Astrocyte of the spinal cord (primary cell): ENCODE results near the gene ADIPOR2.

Experiments
- DNase-seq: peaks from one replicate; pipeline ENCODE4 v3.0.0; 2011; ENCODE audit warnings: low read depth, low spot score
- H3K4me3 ChIP-seq: 2 replicates; pipeline ENCODE4 v1.5.1; 2011; ENCODE audit warnings: low read depth, mild to moderate bottlenecking, low read length, moderate library complexity
- CTCF ChIP-seq: IDR thresholded peaks from 2 replicates; pipeline ENCODE4 v1.5.1; 2012; ENCODE audit warnings: low read depth, mild to moderate bottlenecking, low read length, inconsistent platforms
- in situ Hi-C: cut with HindIII; loops from 2 replicates; pipeline ENCODE4 v1.10.0; 2017; ENCODE audit warnings: low sequenced_read_pairs

The ADIPOR2 gene

DNA sequence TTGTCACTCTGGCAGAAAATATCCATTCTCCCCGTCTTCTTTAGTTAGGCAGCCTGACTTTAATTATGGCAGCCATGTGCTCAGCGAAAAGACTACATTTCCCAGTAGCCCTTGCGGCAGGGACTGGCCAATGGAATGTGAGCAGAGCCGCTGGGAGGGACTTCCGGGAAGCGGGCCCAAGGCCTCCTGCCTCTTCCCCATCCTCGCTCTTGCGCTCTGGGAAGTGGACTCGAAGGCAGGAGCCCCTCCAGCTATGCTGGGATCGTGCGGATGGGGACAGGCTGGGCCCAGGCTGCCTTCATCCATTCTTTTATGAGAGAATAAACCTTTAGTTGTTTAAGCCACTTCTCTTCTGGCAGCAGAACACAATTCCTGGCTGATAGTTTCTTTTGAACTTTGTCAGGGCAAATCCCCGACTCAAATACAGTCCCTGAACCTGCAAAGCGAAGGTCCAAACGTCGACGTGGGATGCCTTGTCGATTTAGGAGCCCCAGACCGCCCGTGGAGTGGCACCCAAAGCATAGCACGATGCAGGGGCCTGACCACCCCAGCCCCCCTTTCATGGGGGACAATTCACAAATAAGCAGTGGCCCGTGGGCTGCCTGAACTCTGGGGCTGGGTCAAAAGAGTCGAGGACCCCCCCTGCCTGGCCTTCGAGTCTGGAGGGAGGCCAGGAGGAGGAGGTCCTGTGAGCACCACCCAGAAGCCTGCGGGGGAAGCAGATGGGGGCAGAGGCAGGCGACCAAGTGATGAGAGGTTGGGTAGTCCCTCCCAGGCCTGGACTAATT is 113.9 kb downstream of the ADIPOR2 start:
- H3K4me3 ChIP-seq, result no peak overlapping the region
- DNase-seq, result peak; percentile 85
- in situ Hi-C loops, result no loop called here
- no peak for TF ChIP-seq CTCF

DNA sequence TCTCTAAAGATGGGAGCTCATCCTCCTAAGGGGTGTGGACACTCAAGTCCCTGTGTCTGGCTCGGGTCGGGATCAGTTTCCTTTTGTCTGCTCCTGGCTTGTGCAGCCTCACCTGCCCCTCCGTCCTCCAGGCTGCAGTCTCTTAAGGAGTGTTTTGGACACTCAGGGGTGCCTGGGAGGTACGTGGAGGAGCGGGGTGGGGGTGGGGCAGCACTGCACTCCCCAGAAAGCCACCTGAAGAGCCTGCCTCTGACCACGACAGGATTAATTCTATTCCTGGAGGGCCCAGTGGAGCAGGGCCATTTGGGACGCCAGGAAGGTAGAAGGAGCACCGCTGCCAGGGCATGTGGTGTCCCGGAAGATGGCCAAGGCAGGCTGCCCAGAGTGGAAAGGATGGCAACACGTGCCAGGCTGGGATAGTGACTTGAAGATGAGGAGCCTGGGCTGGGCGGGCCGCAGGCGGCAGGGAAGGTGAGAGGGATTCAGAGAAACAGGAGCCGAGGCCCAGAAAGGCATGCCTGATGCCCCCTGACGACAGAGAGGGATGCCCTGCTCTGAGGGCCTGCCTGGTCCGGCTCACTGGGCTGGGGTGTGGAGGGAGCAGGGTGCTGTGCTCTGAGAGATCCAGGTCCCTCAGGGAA is 114.7 kb downstream of the ADIPOR2 start:
- in situ Hi-C loops, result no loop called here
- no peak for TF ChIP-seq CTCF
- DNase-seq, result no peak
- H3K4me3 ChIP-seq, result no peak overlapping the region

GRCh38 chr12:1806301-1807086 is 115.6 kb downstream of the ADIPOR2 start:
- in situ Hi-C loops, result no loop called here
- TF ChIP-seq CTCF, result no peak
- H3K4me3 ChIP-seq, result no peak overlapping the region
- no peak for DNase-seq

GRCh38 chr12:1807087-1807860 is 116.4 kb downstream of the ADIPOR2 start:
- H3K4me3 ChIP-seq, result no peak overlapping the region
- in situ Hi-C loops, result no loop called here
- no peak for DNase-seq
- TF ChIP-seq CTCF, result no peak

- in situ Hi-C loops, result no loop called here
- H3K4me3 ChIP-seq, result no peak overlapping the region
- no peak for TF ChIP-seq CTCF
- DNase-seq, result no peak
Observed at GRCh38 chr12:1808036-1808797, 117.3 kb downstream of the ADIPOR2 start.
